H9 (cell line): ENCODE data around the gene OVOL2. TPM values are rescaled to one million over a fixed set of nuclear protein-coding genes. Genes with fewer than 3 reads are reported as not detected.

Experiments
- DNase-seq: peaks from one replicate; pipeline ENCODE4 v3.0.0-alpha.2; 2017
- H2AFZ ChIP-seq: one replicate; pipeline ENCODE4 v1.6.1; 2013; ENCODE audit warnings: mild to moderate bottlenecking, low read length, control low read depth, moderate library complexity
- H2AK5ac ChIP-seq: 2 replicates; pipeline ENCODE4 v1.6.1; 2013; ENCODE audit warnings: low read length, control low read depth, mixed read lengths; ENCODE audit not compliant: insufficient read length
- H2BK120ac ChIP-seq: one replicate; pipeline ENCODE4 v1.6.1; 2013; ENCODE audit warnings: low read depth, mild to moderate bottlenecking, low read length, control low read depth, inconsistent platforms; ENCODE audit not compliant: poor library complexity, severe bottlenecking
- H2BK12ac ChIP-seq: 2 replicates; pipeline ENCODE4 v1.6.1; 2013; ENCODE audit warnings: low read length, control low read depth, mixed read lengths, low read depth; ENCODE audit not compliant: insufficient read length
- H2BK15ac ChIP-seq: 2 replicates; pipeline ENCODE4 v1.6.1; 2013; ENCODE audit warnings: low read depth, low read length, control low read depth
- H2BK20ac ChIP-seq: one replicate; pipeline ENCODE4 v1.6.1; 2013; ENCODE audit warnings: low read depth, mild to moderate bottlenecking, low read length, control low read depth, inconsistent platforms; ENCODE audit not compliant: poor library complexity, severe bottlenecking
- H2BK5ac ChIP-seq: 2 replicates; pipeline ENCODE4 v1.6.1; 2013; ENCODE audit warnings: low read length, control low read depth, mixed read lengths; ENCODE audit not compliant: insufficient read length
- H3K14ac ChIP-seq: 2 replicates; pipeline ENCODE4 v1.6.1; 2013; ENCODE audit warnings: low read length, control low read depth; ENCODE audit not compliant: insufficient read depth
- H3K18ac ChIP-seq: 2 replicates; pipeline ENCODE4 v1.6.1; 2013; ENCODE audit warnings: low read depth, mild to moderate bottlenecking, mixed read lengths, low read length, control low read depth; ENCODE audit not compliant: insufficient read length
- H3K23ac ChIP-seq: 2 replicates; pipeline ENCODE4 v1.6.1; 2013; ENCODE audit warnings: low read length, control low read depth, mixed read lengths, low read depth; ENCODE audit not compliant: insufficient read length
- H3K23me2 ChIP-seq: 2 replicates; pipeline ENCODE4 v1.6.1; 2013; ENCODE audit warnings: low read depth, mild to moderate bottlenecking, mixed read lengths, low read length, control low read depth; ENCODE audit not compliant: insufficient read length, poor library complexity, severe bottlenecking
- H3K27ac ChIP-seq: 2 replicates; pipeline ENCODE4 v1.5.1; 2013; ENCODE audit warnings: low read length, control low read depth, mixed read lengths, low read depth; ENCODE audit not compliant: insufficient read length
- H3K27me3 ChIP-seq: 2 replicates; pipeline ENCODE4 v1.6.1; 2013; ENCODE audit warnings: low read length, control low read depth, inconsistent platforms; ENCODE audit not compliant: insufficient read depth
- H3K4ac ChIP-seq: 2 replicates; pipeline ENCODE4 v1.6.1; 2013; ENCODE audit warnings: low read depth, mild to moderate bottlenecking, control low read depth, inconsistent platforms, low read length, moderate library complexity
- H3K4me1 ChIP-seq: 2 replicates; pipeline ENCODE4 v1.6.1; 2013; ENCODE audit warnings: low read length, control low read depth, inconsistent platforms; ENCODE audit not compliant: insufficient read depth
- H3K4me2 ChIP-seq: 2 replicates; pipeline ENCODE4 v1.6.1; 2013; ENCODE audit warnings: low read length, control low read depth, mixed read lengths; ENCODE audit not compliant: insufficient read length, insufficient read depth
- H3K56ac ChIP-seq: 2 replicates; pipeline ENCODE4 v1.6.1; 2013; ENCODE audit warnings: low read depth, mild to moderate bottlenecking, mixed read lengths, low read length, control low read depth; ENCODE audit not compliant: insufficient read length
- H3K79me1 ChIP-seq: 2 replicates; pipeline ENCODE4 v1.6.1; 2013; ENCODE audit warnings: low read depth, mild to moderate bottlenecking, moderate library complexity, low read length, control low read depth, inconsistent platforms; ENCODE audit not compliant: insufficient read depth, poor library complexity, severe bottlenecking
- H3K79me2 ChIP-seq: 2 replicates; pipeline ENCODE4 v1.6.1; 2013; ENCODE audit warnings: low read length, control low read depth, inconsistent platforms; ENCODE audit not compliant: insufficient read depth
- H3K9ac ChIP-seq: 2 replicates; pipeline ENCODE4 v1.6.1; 2013; ENCODE audit warnings: low read length, control low read depth, mixed read lengths; ENCODE audit not compliant: insufficient read length; ENCODE audit errors: extremely low read depth
- H3K9me3 ChIP-seq: one replicate; pipeline ENCODE4 v1.6.1; 2013; ENCODE audit warnings: low read depth, low read length, inconsistent platforms; ENCODE audit not compliant: control insufficient read depth
- H3T11ph ChIP-seq: one replicate; pipeline ENCODE4 v1.6.1; 2013; ENCODE audit warnings: mild to moderate bottlenecking, low read length, control low read depth, inconsistent platforms
- H4K20me1 ChIP-seq: one replicate; pipeline ENCODE4 v1.6.1; 2013; ENCODE audit not compliant: control insufficient read depth, insufficient read length, insufficient read depth
- H4K5ac ChIP-seq: 2 replicates; pipeline ENCODE4 v1.6.1; 2013; ENCODE audit warnings: low read depth, mild to moderate bottlenecking, mixed read lengths, low read length, control low read depth; ENCODE audit not compliant: insufficient read length
- H4K8ac ChIP-seq: replicated peaks from 2 replicates; pipeline ENCODE4 v1.6.1; 2013; ENCODE audit warnings: low read length, control low read depth, mixed read lengths, low read depth; ENCODE audit not compliant: insufficient read length
- H4K91ac ChIP-seq: 2 replicates; pipeline ENCODE4 v1.6.1; 2013; ENCODE audit warnings: low read depth, mild to moderate bottlenecking, moderate library complexity, mixed read lengths, low read length, control low read depth; ENCODE audit not compliant: insufficient read length
- H3K27ac Mint-ChIP-seq, 3 experiments: 2 replicates in 2 of 3; 3 replicates in 1 of 3; pipeline ENCODE4 v1.8.0; 2020 to 2021; ENCODE audit warnings: mixed read lengths in 3 of 3, mild to moderate bottlenecking in 1 of 3, moderate library complexity in 1 of 3
- H3K27me3 Mint-ChIP-seq: 2 replicates; pipeline ENCODE4 v1.8.0; 2021; ENCODE audit warnings: low read depth, mild to moderate bottlenecking, moderate library complexity, mixed read lengths
- H3K36me3 Mint-ChIP-seq, 3 experiments: 2 replicates in 2 of 3; 3 replicates in 1 of 3; pipeline ENCODE4 v1.8.0; 2020 to 2021; ENCODE audit warnings: low read depth in 3 of 3, mixed read lengths in 3 of 3; ENCODE audit not compliant: insufficient read depth in 1 of 3
- H3K4me1 Mint-ChIP-seq, 2 experiments: 2 replicates each; pipeline ENCODE4 v1.8.0; 2020; ENCODE audit warnings: mixed read lengths in 2 of 2
- H3K4me3 Mint-ChIP-seq, 2 experiments: 2 replicates in 1 of 2; 3 replicates in 1 of 2; pipeline ENCODE4 v1.8.0; 2020 to 2021; ENCODE audit warnings: mild to moderate bottlenecking in 2 of 2, mixed read lengths in 2 of 2, moderate library complexity in 1 of 2
- H3K9me3 Mint-ChIP-seq, 2 experiments: 2 replicates in 1 of 2; 3 replicates in 1 of 2; pipeline ENCODE4 v1.8.0; 2020; ENCODE audit warnings: mild to moderate bottlenecking in 2 of 2, mixed read lengths in 2 of 2, moderate library complexity in 1 of 2
- WGBS: extraction: QIAGEN DNeasy Blood & Tissue Kit; methylation state at CpG from one replicate; pipeline ENCODE4 v1.1.7; 2013; ENCODE audit warnings: missing lambda C conversion rate, low lambda C conversion rate, mixed read lengths; ENCODE audit not compliant: insufficient read length; ENCODE audit errors: extremely low coverage; 5-methylcytosine and 5-hydroxymethylcytosine counted together
- total RNA-seq: library from RNA; stranded (reverse); gene quantifications from 2 replicates; pipeline ENCODE4 v1.2.1, GENCODE V29; 2021
- TF ChIP-seq, protein P1 (sequence below): fragments of 200-600 bp; sonication (generic); conservative IDR thresholded peaks from 3 replicates; pipeline ENCODE4 v1.8.0; 2021; ENCODE audit warnings: antibody characterized with exemption, mild to moderate bottlenecking

The OVOL2 gene
- total RNA-seq, 1 experiment from 2014 or later, result 5.8 TPM

GRCh38 chr20:18079756-18080353 lies 22.1 kb upstream of the OVOL2 start:
- Mint-ChIP-seq H3K4me1 (no peaks in the 10 kb centered on the region), H3K27me3 (peaks cover 2% of the 10 kb centered on the region; the same call in 1 of the 2 replicates), H3K4me3 (no peak overlapping the region), H3K36me3 (no peaks in the 10 kb centered on the region), H3K9me3 (no peaks in the 10 kb centered on the region), H3K27ac (no peak overlapping the region)
- Histone ChIP-seq H3K4me1 (no peaks in the 10 kb centered on the region), H2BK5ac (no peak overlapping the region), H2AK5ac (no peak overlapping the region), H4K5ac (no peak overlapping the region), H3K9me3 (no peaks in the 10 kb centered on the region), H3K23me2 (no peaks in the 10 kb centered on the region), H4K20me1 (no peaks in the 10 kb centered on the region), H3K23ac (no peak overlapping the region), H3K27me3 (no peaks in the 10 kb centered on the region), H2BK120ac (no peak overlapping the region), H2BK12ac (no peak overlapping the region), H2AFZ (no peak overlapping the region), H3T11ph (no peak overlapping the region), H3K9ac (no peak overlapping the region), H3K4ac (no peak overlapping the region), H3K27ac (no peak overlapping the region), H3K79me2 (no peaks in the 10 kb centered on the region), H2BK15ac (no peak overlapping the region), H4K8ac (no peak overlapping the region), H3K79me1 (no peaks in the 10 kb centered on the region), H3K56ac (no peak overlapping the region), H3K4me2 (no peak overlapping the region), H3K14ac (no peak overlapping the region), H3K18ac (no peak overlapping the region), H2BK20ac (no peak overlapping the region), H4K91ac (no peak overlapping the region)
- TF ChIP-seq, protein P1, sequence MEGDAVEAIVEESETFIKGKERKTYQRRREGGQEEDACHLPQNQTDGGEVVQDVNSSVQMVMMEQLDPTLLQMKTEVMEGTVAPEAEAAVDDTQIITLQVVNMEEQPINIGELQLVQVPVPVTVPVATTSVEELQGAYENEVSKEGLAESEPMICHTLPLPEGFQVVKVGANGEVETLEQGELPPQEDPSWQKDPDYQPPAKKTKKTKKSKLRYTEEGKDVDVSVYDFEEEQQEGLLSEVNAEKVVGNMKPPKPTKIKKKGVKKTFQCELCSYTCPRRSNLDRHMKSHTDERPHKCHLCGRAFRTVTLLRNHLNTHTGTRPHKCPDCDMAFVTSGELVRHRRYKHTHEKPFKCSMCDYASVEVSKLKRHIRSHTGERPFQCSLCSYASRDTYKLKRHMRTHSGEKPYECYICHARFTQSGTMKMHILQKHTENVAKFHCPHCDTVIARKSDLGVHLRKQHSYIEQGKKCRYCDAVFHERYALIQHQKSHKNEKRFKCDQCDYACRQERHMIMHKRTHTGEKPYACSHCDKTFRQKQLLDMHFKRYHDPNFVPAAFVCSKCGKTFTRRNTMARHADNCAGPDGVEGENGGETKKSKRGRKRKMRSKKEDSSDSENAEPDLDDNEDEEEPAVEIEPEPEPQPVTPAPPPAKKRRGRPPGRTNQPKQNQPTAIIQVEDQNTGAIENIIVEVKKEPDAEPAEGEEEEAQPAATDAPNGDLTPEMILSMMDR, result no peak
- no peak for DNase-seq
- WGBS, result no CpG with 5 or more reads among the region's 10 CpGs
